Measurements from ENCODE around the gene ZCCHC24.

The ZCCHC24 gene

GRCh38 chr10:79381804-79382221 is 63.6 kb downstream of the ZCCHC24 start:
- no peaks in the 10 kb centered on the region for H3K4me1 ChIP-seq (ENCODE audit: insufficient read depth, low read length)
- H3K36me3 ChIP-seq (ENCODE audit: insufficient read depth, low read depth, low read length): no peaks in the 10 kb centered on the region
- H3K9ac ChIP-seq (ENCODE audit: low read depth, low read length): no peak overlapping the region
- H3K9me3 ChIP-seq (ENCODE audit: insufficient read depth, low read depth, low read length): no peaks in the 10 kb centered on the region
- no peak overlapping the region for H3K27ac ChIP-seq (ENCODE audit: low read length)
- no peaks in the 10 kb centered on the region for H3K27me3 ChIP-seq (ENCODE audit: insufficient read depth, low read length)
- H3K4me3 ChIP-seq (ENCODE audit: low read length): no peak overlapping the region

- no peaks in the 10 kb centered on the region for H3K4me1 ChIP-seq (ENCODE audit: insufficient read depth, low read length)
- H3K27ac ChIP-seq (ENCODE audit: low read length): no peak overlapping the region
- no peak overlapping the region for H3K4me3 ChIP-seq (ENCODE audit: low read length)
- no peaks in the 10 kb centered on the region for H3K9me3 ChIP-seq (ENCODE audit: insufficient read depth, low read depth, low read length)
- H3K27me3 ChIP-seq (ENCODE audit: insufficient read depth, low read length): no peaks in the 10 kb centered on the region
- H3K9ac ChIP-seq (ENCODE audit: low read depth, low read length): no peak overlapping the region
- no peaks in the 10 kb centered on the region for H3K36me3 ChIP-seq (ENCODE audit: insufficient read depth, low read depth, low read length)
Observed at GRCh38 chr10:79380946-79381721, 64.3 kb downstream of the ZCCHC24 start.

GRCh38 chr10:79380125-79380945 is 65.1 kb downstream of the ZCCHC24 start:
- Histone ChIP-seq H3K9ac (ENCODE audit: low read depth, low read length) (no peak overlapping the region), H3K36me3 (ENCODE audit: insufficient read depth, low read depth, low read length) (no peaks in the 10 kb centered on the region), H3K9me3 (ENCODE audit: insufficient read depth, low read depth, low read length) (no peaks in the 10 kb centered on the region), H3K27ac (ENCODE audit: low read length) (no peak overlapping the region), H3K4me3 (ENCODE audit: low read length) (no peak overlapping the region), H3K4me1 (ENCODE audit: insufficient read depth, low read length) (no peaks in the 10 kb centered on the region), H3K27me3 (ENCODE audit: insufficient read depth, low read length) (no peaks in the 10 kb centered on the region)

GRCh38 chr10:79379512-79380124 is 65.8 kb downstream of the ZCCHC24 start:
- Histone ChIP-seq H3K4me1 (ENCODE audit: insufficient read depth, low read length) (no peaks in the 10 kb centered on the region), H3K9me3 (ENCODE audit: insufficient read depth, low read depth, low read length) (no peaks in the 10 kb centered on the region), H3K4me3 (ENCODE audit: low read length) (no peak overlapping the region), H3K9ac (ENCODE audit: low read depth, low read length) (no peak overlapping the region), H3K36me3 (ENCODE audit: insufficient read depth, low read depth, low read length) (no peaks in the 10 kb centered on the region), H3K27ac (ENCODE audit: low read length) (no peak overlapping the region), H3K27me3 (ENCODE audit: insufficient read depth, low read length) (no peaks in the 10 kb centered on the region)

- Histone ChIP-seq H3K9ac (ENCODE audit: low read depth, low read length) (no peak overlapping the region), H3K36me3 (ENCODE audit: insufficient read depth, low read depth, low read length) (no peaks in the 10 kb centered on the region), H3K4me1 (ENCODE audit: insufficient read depth, low read length) (no peaks in the 10 kb centered on the region), H3K4me3 (ENCODE audit: low read length) (no peak overlapping the region), H3K9me3 (ENCODE audit: insufficient read depth, low read depth, low read length) (no peaks in the 10 kb centered on the region), H3K27ac (ENCODE audit: low read length) (no peak overlapping the region), H3K27me3 (ENCODE audit: insufficient read depth, low read length) (no peaks in the 10 kb centered on the region)
Observed at GRCh38 chr10:79378647-79379511, 66.5 kb downstream of the ZCCHC24 start.

- Histone ChIP-seq H3K36me3 (ENCODE audit: insufficient read depth, low read depth, low read length) (no peaks in the 10 kb centered on the region), H3K4me1 (ENCODE audit: insufficient read depth, low read length) (no peaks in the 10 kb centered on the region), H3K27ac (ENCODE audit: low read length) (no peak overlapping the region), H3K27me3 (ENCODE audit: insufficient read depth, low read length) (no peaks in the 10 kb centered on the region), H3K4me3 (ENCODE audit: low read length) (no peak overlapping the region), H3K9me3 (ENCODE audit: insufficient read depth, low read depth, low read length) (no peaks in the 10 kb centered on the region), H3K9ac (ENCODE audit: low read depth, low read length) (no peak overlapping the region)
Observed at GRCh38 chr10:79378383-79378646, 67.1 kb downstream of the ZCCHC24 start.

GRCh38 chr10:79377557-79378382 is 67.7 kb downstream of the ZCCHC24 start:
- Histone ChIP-seq H3K27me3 (ENCODE audit: insufficient read depth, low read length) (no peaks in the 10 kb centered on the region), H3K4me1 (ENCODE audit: insufficient read depth, low read length) (no peaks in the 10 kb centered on the region), H3K4me3 (ENCODE audit: low read length) (no peak overlapping the region), H3K27ac (ENCODE audit: low read length) (no peak overlapping the region), H3K9ac (ENCODE audit: low read depth, low read length) (no peak overlapping the region), H3K9me3 (ENCODE audit: insufficient read depth, low read depth, low read length) (no peaks in the 10 kb centered on the region), H3K36me3 (ENCODE audit: insufficient read depth, low read depth, low read length) (no peaks in the 10 kb centered on the region)

GRCh38 chr10:79376751-79377556 is 68.5 kb downstream of the ZCCHC24 start:
- no peak overlapping the region for H3K27ac ChIP-seq (ENCODE audit: low read length)
- H3K9me3 ChIP-seq (ENCODE audit: insufficient read depth, low read depth, low read length): no peaks in the 10 kb centered on the region
- no peak overlapping the region for H3K4me3 ChIP-seq (ENCODE audit: low read length)
- no peaks in the 10 kb centered on the region for H3K27me3 ChIP-seq (ENCODE audit: insufficient read depth, low read length)
- H3K36me3 ChIP-seq (ENCODE audit: insufficient read depth, low read depth, low read length): no peaks in the 10 kb centered on the region
- no peaks in the 10 kb centered on the region for H3K4me1 ChIP-seq (ENCODE audit: insufficient read depth, low read length)
- no peak overlapping the region for H3K9ac ChIP-seq (ENCODE audit: low read depth, low read length)

GRCh38 chr10:79376078-79376628 is 69.3 kb downstream of the ZCCHC24 start:
- no peaks in the 10 kb centered on the region for H3K27me3 ChIP-seq (ENCODE audit: insufficient read depth, low read length)
- H3K9me3 ChIP-seq (ENCODE audit: insufficient read depth, low read depth, low read length): no peaks in the 10 kb centered on the region
- H3K4me3 ChIP-seq (ENCODE audit: low read length): no peak overlapping the region
- no peak overlapping the region for H3K27ac ChIP-seq (ENCODE audit: low read length)
- no peak overlapping the region for H3K9ac ChIP-seq (ENCODE audit: low read depth, low read length)
- no peaks in the 10 kb centered on the region for H3K4me1 ChIP-seq (ENCODE audit: insufficient read depth, low read length)
- H3K36me3 ChIP-seq (ENCODE audit: insufficient read depth, low read depth, low read length): no peaks in the 10 kb centered on the region

GRCh38 chr10:79375321-79376077 is 69.9 kb downstream of the ZCCHC24 start:
- Histone ChIP-seq H3K9ac (ENCODE audit: low read depth, low read length) (no peak overlapping the region), H3K4me1 (ENCODE audit: insufficient read depth, low read length) (no peaks in the 10 kb centered on the region), H3K9me3 (ENCODE audit: insufficient read depth, low read depth, low read length) (no peaks in the 10 kb centered on the region), H3K27me3 (ENCODE audit: insufficient read depth, low read length) (no peaks in the 10 kb centered on the region), H3K27ac (ENCODE audit: low read length) (no peak overlapping the region), H3K36me3 (ENCODE audit: insufficient read depth, low read depth, low read length) (no peaks in the 10 kb centered on the region), H3K4me3 (ENCODE audit: low read length) (no peak overlapping the region)
